Activated CD4-positive, alpha-beta T cell treated with anti-CD3 and anti-CD28 coated beads for 36 hours (primary cell): ENCODE results near the gene MVD. TPM values are rescaled to one million over a fixed set of nuclear protein-coding genes. Genes with fewer than 3 reads are reported as not detected.
"Not testable (repeated sequence)": the region's sequence is repeated elsewhere in the genome, so short reads cannot be mapped to it uniquely, and the experiment has no call there.

ENCODE experiments used
- ATAC-seq: fragments of 200-7000 bp; cut with Tn5 transposase; one replicate; pipeline ENCODE4 v1.10.0; 2021; ENCODE audit warnings: mild to moderate bottlenecking, moderate library complexity
- CTCF ChIA-PET: fragments of 350-600 bp; sonication (Branson Sonifier 250); formaldehyde crosslinking; loops from one replicate; lab custom pipeline; 2021; ENCODE audit warnings: antibody characterized with exemption; lab: Charles Lee
- POLR2A ChIA-PET: fragments of 350-600 bp; sonication (Branson Sonifier 250); formaldehyde crosslinking; loops from one replicate; lab custom pipeline; 2021; ENCODE audit warnings: antibody characterized with exemption, inconsistent platforms; lab: Charles Lee
- DNase-seq: peaks from one replicate; pipeline ENCODE4 v3.0.0-alpha.2; 2020
- H3K27ac Mint-ChIP-seq: one replicate; pipeline ENCODE4 v1.8.0; 2021; ENCODE audit warnings: mixed read lengths
- H3K27me3 Mint-ChIP-seq: one replicate; pipeline ENCODE4 v1.8.0; 2021; ENCODE audit warnings: mixed read lengths
- H3K36me3 Mint-ChIP-seq: one replicate; pipeline ENCODE4 v1.8.0; 2021; ENCODE audit warnings: low read depth, mixed read lengths
- H3K4me1 Mint-ChIP-seq: one replicate; pipeline ENCODE4 v1.8.0; 2021; ENCODE audit warnings: mixed read lengths
- H3K4me3 Mint-ChIP-seq: one replicate; pipeline ENCODE4 v1.8.0; 2021; ENCODE audit warnings: mild to moderate bottlenecking, moderate library complexity, mixed read lengths
- H3K9me3 Mint-ChIP-seq: one replicate; pipeline ENCODE4 v1.8.0; 2021; ENCODE audit warnings: low read depth, mixed read lengths
- intact Hi-C, 2 experiments: fragments of 100-400 bp; cut with DNase I in 1 of 2; cut with micrococcal nuclease in 1 of 2; formaldehyde crosslinking; loops; one replicate each; pipeline versions ENCODE4 v1.14.2 to v1.15.1; 2022 to 2024; cut with DNase I, micrococcal nuclease
- total RNA-seq, 2 experiments: library from RNA; stranded (reverse); gene quantifications; one replicate each; pipeline ENCODE4 v1.2.3, GENCODE V29; 2021

Gene MVD
- total RNA-seq, 2 experiments from 2014 or later = 62.8 to 81.1 TPM

DNA sequence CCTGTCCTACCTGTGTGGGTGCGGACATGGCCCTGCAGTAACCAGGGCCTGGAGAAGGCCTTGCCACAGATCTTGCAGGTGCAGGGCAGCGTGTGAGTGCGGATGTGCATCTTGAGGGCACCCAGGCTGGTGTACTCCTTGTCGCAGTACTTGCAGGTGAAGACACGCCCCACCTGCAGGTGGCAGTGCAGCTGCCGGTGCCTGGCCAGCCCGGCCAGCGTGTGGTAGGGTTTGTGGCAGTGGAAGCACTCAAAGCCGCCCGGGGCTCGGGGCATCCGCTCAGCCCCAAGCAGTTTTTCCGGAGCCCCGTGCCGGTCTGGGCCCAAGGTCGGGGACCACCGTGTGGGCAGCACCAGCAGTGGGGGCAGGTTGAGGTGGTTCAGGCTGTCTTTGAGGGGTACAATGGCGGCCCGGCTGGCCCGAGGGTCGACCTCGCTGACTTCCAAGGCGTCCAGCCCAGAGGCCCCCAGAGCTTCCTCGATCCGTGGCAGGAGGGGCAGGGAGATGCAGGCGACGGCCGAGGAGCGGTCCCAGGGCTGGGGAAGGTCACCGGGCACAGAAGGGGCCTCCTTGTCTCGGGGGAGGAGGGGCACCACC is 18.3 kb upstream of the MVD start:
- Mint-ChIP-seq H3K9me3 (no peaks in the 10 kb centered on the region), H3K4me3 (peak overlapping the region; percentile 49), H3K27ac (peak overlapping the region; percentile 91), H3K27me3 (no peaks in the 10 kb centered on the region), H3K36me3 (peaks cover 3% of the 10 kb centered on the region), H3K4me1 (peaks cover 40% of the 10 kb centered on the region)
- DNase-seq = peak; percentile 76
- peak; percentile 24 for ATAC-seq
- POLR2A ChIA-PET = no interaction called here
- intact Hi-C loops = loop anchor here in 1 of 2 experiments (1.0 kb wide), 3 partner anchors 18 to 30 kb away; partner anchors contain the start of genes CTU2, CYBA, MVD and RNF166
- CTCF ChIA-PET = interaction anchor here (1.0 to 2.2 kb wide), 7 partner anchors 8 to 61 kb away, joined by 3 to 8 read pairs (median 3); partner anchors contain the start of genes IL17C and MVD

DNA sequence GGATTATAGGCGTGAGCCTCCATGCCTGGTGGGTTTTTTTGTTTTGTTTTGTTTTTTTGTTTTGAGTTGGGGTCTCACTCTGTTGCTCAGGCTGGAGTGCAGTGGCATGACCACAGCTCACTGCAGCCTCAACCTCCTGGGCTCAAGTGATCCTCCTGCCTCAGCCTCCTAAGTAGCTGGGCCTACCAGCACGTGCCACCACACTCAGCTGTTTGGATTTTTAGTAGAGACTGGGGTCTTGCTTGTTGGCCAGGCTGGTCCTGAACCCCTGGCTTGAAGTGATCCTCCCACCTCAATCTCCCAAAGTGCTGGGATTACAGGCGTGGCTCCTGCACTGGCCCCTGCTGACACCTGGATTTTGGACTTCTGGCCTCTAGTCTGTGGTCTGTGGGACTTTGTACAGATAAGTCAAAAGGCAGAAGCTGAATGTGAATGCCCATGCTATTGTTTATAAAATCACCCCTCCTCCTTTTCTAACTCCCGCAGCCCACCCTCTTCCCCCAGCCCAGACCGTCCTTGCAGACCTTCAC is 17.7 kb upstream of the MVD start:
- CTCF ChIA-PET = interaction anchor here (0.6 to 2.2 kb wide), 6 partner anchors 10 to 713 kb away, joined by 3 to 8 read pairs (median 4); partner anchors contain the start of genes IL17C and MVD
- no peak overlapping the region for H3K4me3 Mint-ChIP-seq

DNA sequence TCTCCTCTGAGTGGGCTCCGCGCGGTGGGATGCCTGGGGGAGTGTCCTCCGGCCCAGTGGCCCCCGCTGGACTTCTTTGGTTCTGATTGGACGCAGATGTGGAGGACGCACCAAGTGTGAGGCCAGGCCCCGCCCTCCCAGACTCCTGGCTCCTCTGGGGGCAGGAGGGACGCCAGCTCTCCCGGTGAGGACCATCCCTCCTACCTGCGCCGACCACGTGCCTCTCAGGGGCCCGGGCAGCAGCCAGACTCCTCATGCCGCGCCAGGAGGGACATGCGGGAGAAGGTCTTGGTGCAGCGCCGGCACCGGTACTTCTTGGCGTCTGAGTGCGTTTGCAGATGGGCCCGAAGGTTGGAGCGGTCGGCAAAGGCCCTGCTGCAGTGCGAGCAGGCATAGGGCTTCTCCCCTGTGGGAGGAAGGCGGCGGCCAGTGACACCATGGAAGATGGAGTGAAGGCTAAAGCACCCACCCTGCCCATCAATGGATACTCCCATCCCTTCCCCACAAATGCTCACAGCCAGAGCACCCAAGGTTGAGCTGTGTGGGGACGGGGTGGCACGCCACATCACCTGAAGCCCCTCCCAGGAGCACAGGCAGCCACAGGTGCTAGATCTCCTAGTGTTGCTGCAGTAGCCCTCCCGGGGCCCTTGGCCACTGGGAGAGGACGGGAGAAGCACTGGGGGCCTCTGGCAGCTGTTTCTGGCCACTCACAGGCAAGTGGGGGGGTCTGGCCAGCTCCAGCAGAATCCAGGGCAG is 15.5 kb upstream of the MVD start:
- POLR2A ChIA-PET = interaction anchor here (0.6 kb wide), 1 partner anchor 75 kb away, joined by 12 read pairs; no protein-coding TSS in a partner anchor
- H3K9me3 Mint-ChIP-seq = no peaks in the 10 kb centered on the region
- ATAC-seq = no peak
- H3K4me3 Mint-ChIP-seq = no peak overlapping the region
- CTCF ChIA-PET = no interaction called here
- no peak for DNase-seq
- no peaks in the 10 kb centered on the region for H3K27me3 Mint-ChIP-seq
- H3K27ac Mint-ChIP-seq = no peak overlapping the region
- intact Hi-C loops = no loop called here
- peaks cover 3% of the 10 kb centered on the region for H3K36me3 Mint-ChIP-seq
- H3K4me1 Mint-ChIP-seq = peaks cover 21% of the 10 kb centered on the region

More for the DNA sequence above, 17.7 kb upstream of the MVD start:
- Mint-ChIP-seq H3K36me3 (peaks cover 3% of the 10 kb centered on the region), H3K9me3 (no peaks in the 10 kb centered on the region), H3K27ac (peak overlapping the region; percentile 91), H3K27me3 (no peaks in the 10 kb centered on the region), H3K4me1 (peaks cover 40% of the 10 kb centered on the region)
- intact Hi-C loops = loop anchor here in 1 of 2 experiments (1.0 kb wide), 3 partner anchors 17 to 29 kb away; partner anchors contain the start of genes CTU2, CYBA, MVD and RNF166
- ATAC-seq (no peak), DNase-seq (no peak)
- POLR2A ChIA-PET = interaction anchor here (0.6 kb wide), 1 partner anchor 12 kb away, joined by 3 read pairs; no protein-coding TSS in a partner anchor

DNA sequence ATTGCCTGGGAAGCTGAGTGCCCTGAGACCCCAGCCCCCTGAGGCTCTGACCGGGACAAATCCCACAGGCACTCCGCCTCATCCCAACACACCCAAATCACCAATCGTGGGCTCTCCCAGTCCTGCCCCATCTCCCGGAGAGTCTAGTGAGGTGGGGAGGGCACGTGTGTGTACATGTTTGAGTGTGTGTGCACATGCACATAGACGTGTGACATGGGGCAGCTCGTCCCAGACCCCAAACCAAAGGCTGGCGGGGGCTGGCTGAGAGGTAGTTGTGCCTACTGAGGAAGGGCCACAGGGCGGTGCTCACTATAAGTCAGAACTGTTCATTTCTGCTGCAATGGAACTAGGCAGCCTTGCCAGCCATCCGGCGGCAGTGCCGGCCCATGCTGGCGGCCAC is 14.8 kb upstream of the MVD start:
- no peak for ATAC-seq
- Mint-ChIP-seq H3K27ac (no peak overlapping the region), H3K4me3 (no peak overlapping the region), H3K27me3 (no peaks in the 10 kb centered on the region), H3K9me3 (no peaks in the 10 kb centered on the region), H3K36me3 (peaks cover 3% of the 10 kb centered on the region), H3K4me1 (peaks cover 19% of the 10 kb centered on the region)
- no peak for DNase-seq
- intact Hi-C loops = no loop called here
- ChIA-PET CTCF (no interaction called here), POLR2A (interaction anchor here (0.6 kb wide), 1 partner anchor 74 kb away, joined by 12 read pairs; no protein-coding TSS in a partner anchor)

DNA sequence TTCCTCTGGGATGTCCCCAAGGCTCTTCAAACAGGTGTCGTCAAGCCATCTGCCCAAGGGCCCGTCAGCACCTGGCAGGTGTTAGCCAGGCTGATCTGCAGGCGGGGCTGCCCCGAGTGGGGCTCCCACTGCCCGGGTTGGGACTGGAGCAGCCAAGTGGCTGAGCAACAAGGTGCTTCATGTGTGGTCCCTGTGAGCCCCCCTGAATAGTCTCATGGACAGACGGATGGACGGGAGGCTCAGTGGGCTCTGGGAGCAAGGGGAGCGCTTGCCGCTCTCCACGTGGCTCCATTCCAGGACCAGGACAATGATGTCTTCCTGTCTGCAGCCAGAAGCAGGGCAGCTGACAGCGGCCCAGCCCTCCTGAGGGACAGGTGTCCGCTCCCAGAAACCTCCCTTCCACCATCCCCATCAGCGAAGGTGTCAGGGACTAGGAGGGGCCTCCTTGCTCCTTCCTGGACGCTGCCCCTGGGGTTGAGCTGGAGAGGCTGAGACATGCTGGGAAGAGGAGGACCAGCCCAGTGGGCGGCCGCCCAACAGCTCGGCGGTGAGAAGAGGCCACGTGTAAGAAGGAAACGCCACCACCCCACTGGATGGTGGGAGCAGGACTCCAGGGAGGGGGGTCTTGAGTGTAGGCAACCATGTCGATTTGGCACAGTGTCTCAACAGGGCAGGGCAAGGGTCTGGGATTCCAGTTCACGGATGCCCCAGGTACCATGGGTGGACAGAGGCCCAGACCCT is 13.8 kb upstream of the MVD start:
- intact Hi-C loops = no loop called here
- no peak for DNase-seq
- no peak overlapping the region for H3K27ac Mint-ChIP-seq
- no peak overlapping the region for H3K4me3 Mint-ChIP-seq
- ChIA-PET POLR2A (no interaction called here), CTCF (interaction anchor here (0.6 kb wide), 1 partner anchor 10 kb away, joined by 3 read pairs; no protein-coding TSS in a partner anchor)
- no peaks in the 10 kb centered on the region for H3K9me3 Mint-ChIP-seq
- peaks cover 10% of the 10 kb centered on the region for H3K4me1 Mint-ChIP-seq
- H3K27me3 Mint-ChIP-seq = no peaks in the 10 kb centered on the region
- H3K36me3 Mint-ChIP-seq = peaks cover 3% of the 10 kb centered on the region
- ATAC-seq = no peak

DNA sequence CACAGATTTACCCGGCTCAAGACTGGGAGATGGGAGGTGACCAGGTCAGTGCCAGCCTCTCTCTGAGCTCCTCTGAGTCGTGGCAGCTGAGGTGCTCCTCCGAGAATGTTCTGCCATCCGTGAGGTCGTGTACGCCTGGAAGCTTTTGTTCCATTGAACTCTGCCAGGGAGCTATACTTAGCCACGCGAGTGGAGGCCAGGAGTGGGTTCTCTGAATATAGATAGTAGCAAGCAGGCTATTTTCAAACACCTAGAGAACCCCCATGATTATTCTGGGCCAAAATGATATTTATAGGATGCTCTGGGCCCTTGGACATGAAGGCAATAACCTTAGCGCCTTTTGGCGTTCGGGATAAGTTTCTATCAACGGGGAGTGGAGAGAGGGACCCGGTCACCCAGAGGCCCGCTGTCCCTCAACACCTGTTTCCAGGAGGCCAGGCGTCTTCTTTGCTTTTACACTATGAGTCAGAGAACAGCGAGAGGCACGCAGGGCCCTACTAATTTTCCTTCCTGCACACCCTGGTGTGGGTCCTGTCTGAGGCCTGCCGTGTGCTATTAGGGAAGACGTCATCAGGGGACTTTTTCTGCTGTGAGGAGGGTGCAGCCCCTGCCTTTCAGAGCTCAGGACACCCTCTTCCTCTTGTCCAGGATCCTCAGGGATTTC is 11.0 kb upstream of the MVD start:
- no peak overlapping the region for H3K4me3 Mint-ChIP-seq
- no peaks in the 10 kb centered on the region for H3K36me3 Mint-ChIP-seq
- no peaks in the 10 kb centered on the region for H3K4me1 Mint-ChIP-seq
- CTCF ChIA-PET = interaction anchor here (1.0 to 1.5 kb wide), 2 partner anchors 8 to 11 kb away, joined by 3 read pairs; no protein-coding TSS in a partner anchor
- intact Hi-C loops = no loop called here
- ATAC-seq (no peak), DNase-seq (no peak)
- H3K27me3 Mint-ChIP-seq = no peaks in the 10 kb centered on the region
- no peaks in the 10 kb centered on the region for H3K9me3 Mint-ChIP-seq
- POLR2A ChIA-PET = no interaction called here
- no peak overlapping the region for H3K27ac Mint-ChIP-seq

DNA sequence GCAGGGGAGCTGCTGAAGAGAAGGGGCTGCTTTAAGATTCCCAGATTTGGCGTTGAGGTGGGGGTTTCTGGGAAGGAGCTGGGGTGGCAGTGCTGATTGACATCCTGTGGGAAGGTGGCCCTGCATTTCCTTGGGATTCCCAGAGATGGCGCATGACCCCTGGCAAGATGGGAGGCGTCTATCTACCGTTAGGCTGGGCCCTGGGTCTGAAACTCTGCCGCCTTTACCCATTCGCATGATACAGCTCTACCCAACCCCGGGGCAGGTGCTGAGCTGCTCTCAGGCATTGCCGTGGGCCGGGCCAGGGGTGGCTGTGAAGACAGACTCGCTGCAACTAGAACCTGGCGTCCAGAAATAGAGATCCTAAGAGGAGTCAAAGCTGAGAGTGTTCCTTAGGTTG is 9.9 kb upstream of the MVD start:
- intact Hi-C loops = no loop called here
- ATAC-seq (no peak), DNase-seq (no peak)
- Mint-ChIP-seq H3K36me3 (peaks cover 2% of the 10 kb centered on the region), H3K27me3 (no peaks in the 10 kb centered on the region), H3K4me3 (no peak overlapping the region), H3K4me1 (no peaks in the 10 kb centered on the region), H3K27ac (no peak overlapping the region), H3K9me3 (no peaks in the 10 kb centered on the region)
- ChIA-PET CTCF (interaction anchor here (0.5 to 1.5 kb wide), 3 partner anchors 9 to 45 kb away, joined by 3 read pairs; no protein-coding TSS in a partner anchor), POLR2A (no interaction called here)

DNA sequence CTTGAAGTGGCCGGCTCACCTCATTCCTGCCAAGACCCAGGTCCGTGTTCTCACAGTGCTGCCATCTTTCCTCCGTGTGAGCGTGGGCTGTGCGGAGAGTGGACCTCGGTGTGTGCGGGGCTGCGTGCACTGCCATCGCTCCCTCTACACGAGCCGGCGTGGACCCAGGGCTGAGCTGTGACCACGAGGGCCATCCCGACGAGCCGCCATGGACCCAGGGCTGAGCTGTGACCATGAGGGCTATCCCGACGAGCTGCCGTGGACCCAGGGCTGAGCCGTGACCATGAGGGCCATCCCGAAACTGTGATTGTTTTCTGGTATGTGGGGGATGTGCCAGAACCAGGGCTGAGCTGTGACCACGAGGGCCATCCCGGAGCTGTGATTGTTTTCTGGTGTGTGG is 8.9 kb upstream of the MVD start:
- Mint-ChIP-seq H3K36me3 (peaks cover 2% of the 10 kb centered on the region), H3K27me3 (no peaks in the 10 kb centered on the region), H3K9me3 (no peaks in the 10 kb centered on the region), H3K27ac (no peak overlapping the region), H3K4me1 (no peaks in the 10 kb centered on the region), H3K4me3 (no peak overlapping the region)
- ChIA-PET CTCF (interaction anchor here (2.7 kb wide), 1 partner anchor 8 kb away, joined by 8 read pairs; no protein-coding TSS in a partner anchor), POLR2A (no interaction called here)
- no peak for ATAC-seq
- no peak for DNase-seq
- intact Hi-C loops = no loop called here

DNA sequence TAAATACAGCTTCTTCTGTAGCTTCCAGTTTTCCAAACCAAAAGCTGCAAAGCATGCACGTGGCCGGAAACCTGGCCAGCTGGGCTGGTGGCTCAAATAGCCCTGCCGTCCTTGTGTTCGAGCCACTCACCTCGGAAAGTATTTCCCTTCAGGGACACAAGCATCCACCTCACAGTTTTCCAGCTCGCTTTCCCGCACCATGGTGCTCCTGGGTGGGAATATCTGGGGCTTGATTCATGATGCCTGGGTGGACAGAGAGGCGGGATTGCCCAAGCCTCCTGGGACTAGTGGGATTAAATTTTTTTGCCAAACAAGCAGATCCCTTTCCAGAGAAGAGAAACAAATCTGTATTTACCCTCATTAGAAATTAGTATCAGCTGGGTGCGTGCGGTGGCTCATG is 7.1 kb upstream of the MVD start:
- intact Hi-C loops = no loop called here
- no peak for DNase-seq
- peaks cover 2% of the 10 kb centered on the region for H3K36me3 Mint-ChIP-seq
- no peaks in the 10 kb centered on the region for H3K9me3 Mint-ChIP-seq
- POLR2A ChIA-PET = no interaction called here
- CTCF ChIA-PET = interaction anchor here (0.6 to 2.7 kb wide), 2 partner anchors 10 to 18 kb away, joined by 3 to 8 read pairs; no protein-coding TSS in a partner anchor
- no peaks in the 10 kb centered on the region for H3K27me3 Mint-ChIP-seq
- no peak for ATAC-seq
- no peak overlapping the region for H3K4me3 Mint-ChIP-seq
- no peak overlapping the region for H3K27ac Mint-ChIP-seq
- no peaks in the 10 kb centered on the region for H3K4me1 Mint-ChIP-seq

DNA sequence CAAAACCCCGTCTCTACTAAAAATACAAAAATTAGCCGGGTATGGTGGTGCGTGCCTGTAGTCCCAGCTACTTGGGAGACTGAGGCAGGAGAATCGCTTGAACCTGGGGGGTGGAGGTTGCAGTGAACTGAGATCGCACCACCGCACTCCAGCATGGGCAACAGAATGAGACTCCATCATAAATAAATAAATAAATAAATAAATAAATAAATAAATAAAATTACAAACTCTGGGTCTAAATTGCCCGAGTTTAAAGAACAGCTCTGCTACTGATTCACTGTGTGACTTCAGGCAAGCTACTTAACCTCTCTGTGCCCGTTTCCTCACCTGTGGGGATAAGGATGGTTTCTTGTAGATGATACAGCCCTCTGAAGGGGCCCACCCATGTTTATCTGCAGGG is 6.6 kb upstream of the MVD start:
- H3K4me3 Mint-ChIP-seq, H3K36me3 Mint-ChIP-seq, intact Hi-C loops, POLR2A ChIA-PET, H3K4me1 Mint-ChIP-seq, DNase-seq, H3K27me3 Mint-ChIP-seq, H3K9me3 Mint-ChIP-seq, H3K27ac Mint-ChIP-seq, ATAC-seq: not testable (repeated sequence)
- CTCF ChIA-PET = interaction anchor here (0.6 to 2.7 kb wide), 2 partner anchors 11 to 17 kb away, joined by 3 to 8 read pairs; no protein-coding TSS in a partner anchor
